GM12878 (cell line): ENCODE measurements around the gene NCKAP5. TPM values are rescaled to one million over a fixed set of nuclear protein-coding genes. Genes with fewer than 3 reads are reported as not detected.

Source experiments
- ASH2L ChIP-seq: fragments of 300-600, 200-600 bp; sonication (generic); IDR thresholded peaks from 2 replicates; pipeline ENCODE4 v1.6.1; 2017; ENCODE audit warnings: low read depth, mild to moderate bottlenecking, borderline replicate concordance
- BMI1 ChIP-seq: fragments of 450-650 bp; IDR thresholded peaks from 2 replicates; pipeline ENCODE4 v1.6.1; 2016; ENCODE audit warnings: mild to moderate bottlenecking, moderate library complexity, borderline replicate concordance
- FOS ChIP-seq: IDR thresholded peaks from 3 replicates; pipeline ENCODE4 v1.6.1; 2011; ENCODE audit warnings: borderline replicate concordance; ENCODE audit not compliant: insufficient read length; ENCODE audit errors: extremely low read depth
- HDAC6 ChIP-seq: fragments of 200-600 bp; sonication (generic); IDR thresholded peaks from one replicate; pipeline ENCODE4 v1.8.0; 2017; ENCODE audit warnings: antibody characterized with exemption; ENCODE audit not compliant: unreplicated experiment
- MYC ChIP-seq: IDR thresholded peaks from 2 replicates; pipeline ENCODE4 v1.6.1; 2011; ENCODE audit warnings: mild to moderate bottlenecking, low read length, moderate library complexity, inconsistent platforms; ENCODE audit not compliant: insufficient read depth, insufficient replicate concordance, insufficient read length, severe bottlenecking
- SREBF2 ChIP-seq: IDR thresholded peaks from 2 replicates; pipeline ENCODE4 v1.6.1; 2012; ENCODE audit warnings: mild to moderate bottlenecking, low read length
- TCF12 ChIP-seq: IDR thresholded peaks from 2 replicates; pipeline ENCODE4 v1.6.1; 2011; ENCODE audit warnings: low read depth, mild to moderate bottlenecking, low read length
- polyA plus RNA-seq, 11 experiments: library from polyadenylated mRNA; depleted of rRNA in 4 of 11; unstranded in 6 of 11; stranded (reverse) in 5 of 11; fragments of >200 nt; fragmentation: Nextera tagmentation in 4 of 11; fragmentation: Illumina TruSeq in 1 of 11; extraction: Ambion mirVana in 4 of 11; extraction: Trizol in 1 of 11; gene quantifications; 1 replicate in 1 of 11; 2 replicates in 10 of 11; pipeline versions ENCODE4 v1.2.1 to v1.2.3, GENCODE V29; 2011 to 2016; ENCODE audit warnings: inconsistent platforms in 2 of 11, missing spikeins in 2 of 11, low read depth in 1 of 11
- total RNA-seq, 4 experiments: library from RNA; depleted of rRNA in 3 of 4; stranded (reverse); fragments of >200 nt in 3 of 4; fragmentation: Illumina TruSeq in 1 of 4; extraction: Trizol in 1 of 4; gene quantifications; 2 replicates each; pipeline versions ENCODE4 v1.2.1 to v1.2.3, GENCODE V29; 2013 to 2021
- TF ChIP-seq, protein P1 (sequence below): fragments of 450-650 bp; formaldehyde crosslinking; IDR thresholded peaks from 2 replicates; pipeline ENCODE4 v1.5.0; 2022; ENCODE audit warnings: mild to moderate bottlenecking, missing genetic modification characterization
- TF ChIP-seq, protein P2 (sequence below): fragments of 450-650 bp; IDR thresholded peaks from 2 replicates; pipeline ENCODE4 v1.6.1; 2018; ENCODE audit warnings: borderline replicate concordance, mild to moderate bottlenecking; ENCODE audit not compliant: partially characterized antibody
- TF ChIP-seq, protein P3 (sequence below): fragments of 450-650 bp; IDR thresholded peaks from 2 replicates; pipeline ENCODE4 v1.6.1; 2017; ENCODE audit warnings: mild to moderate bottlenecking, moderate library complexity
- TF ChIP-seq, protein P4 (sequence below): fragments of 450-650 bp; IDR thresholded peaks from 2 replicates; pipeline ENCODE4 v1.6.1; 2016; ENCODE audit warnings: mild to moderate bottlenecking
- TF ChIP-seq, protein P5 (sequence below): IDR thresholded peaks from 2 replicates; pipeline ENCODE4 v1.6.1; 2012; ENCODE audit warnings: low read depth, low read length, improper control_type of control experiment

The NCKAP5 gene
- total and polyA plus RNA-seq, 10 of the 15 experiments (the other 5 are each of a cell fraction or from before 2014, with no cell fraction given): 0.06 to 0.44 (median 0.16) TPM

DNA sequence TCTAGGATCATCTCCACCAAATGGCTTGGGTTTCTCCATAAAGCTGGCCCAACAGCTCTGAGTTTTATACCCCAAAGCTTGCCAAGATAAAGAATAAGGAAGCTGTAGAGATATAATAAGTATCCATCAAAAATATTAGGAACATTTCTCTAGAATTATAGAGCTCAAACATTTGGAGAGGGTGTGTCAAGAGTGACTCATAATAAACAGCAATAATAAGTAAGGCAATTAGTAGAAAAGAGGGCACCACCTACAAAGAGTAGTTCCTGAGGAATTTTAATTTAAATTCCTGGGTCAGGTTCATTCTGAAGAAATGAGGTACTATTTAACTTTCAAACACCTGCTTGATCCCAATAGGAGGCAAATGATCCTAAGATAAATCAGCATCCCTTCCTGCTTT, 41.4 kb upstream of the NCKAP5 start (continued):
- TF ChIP-seq, protein P1, sequence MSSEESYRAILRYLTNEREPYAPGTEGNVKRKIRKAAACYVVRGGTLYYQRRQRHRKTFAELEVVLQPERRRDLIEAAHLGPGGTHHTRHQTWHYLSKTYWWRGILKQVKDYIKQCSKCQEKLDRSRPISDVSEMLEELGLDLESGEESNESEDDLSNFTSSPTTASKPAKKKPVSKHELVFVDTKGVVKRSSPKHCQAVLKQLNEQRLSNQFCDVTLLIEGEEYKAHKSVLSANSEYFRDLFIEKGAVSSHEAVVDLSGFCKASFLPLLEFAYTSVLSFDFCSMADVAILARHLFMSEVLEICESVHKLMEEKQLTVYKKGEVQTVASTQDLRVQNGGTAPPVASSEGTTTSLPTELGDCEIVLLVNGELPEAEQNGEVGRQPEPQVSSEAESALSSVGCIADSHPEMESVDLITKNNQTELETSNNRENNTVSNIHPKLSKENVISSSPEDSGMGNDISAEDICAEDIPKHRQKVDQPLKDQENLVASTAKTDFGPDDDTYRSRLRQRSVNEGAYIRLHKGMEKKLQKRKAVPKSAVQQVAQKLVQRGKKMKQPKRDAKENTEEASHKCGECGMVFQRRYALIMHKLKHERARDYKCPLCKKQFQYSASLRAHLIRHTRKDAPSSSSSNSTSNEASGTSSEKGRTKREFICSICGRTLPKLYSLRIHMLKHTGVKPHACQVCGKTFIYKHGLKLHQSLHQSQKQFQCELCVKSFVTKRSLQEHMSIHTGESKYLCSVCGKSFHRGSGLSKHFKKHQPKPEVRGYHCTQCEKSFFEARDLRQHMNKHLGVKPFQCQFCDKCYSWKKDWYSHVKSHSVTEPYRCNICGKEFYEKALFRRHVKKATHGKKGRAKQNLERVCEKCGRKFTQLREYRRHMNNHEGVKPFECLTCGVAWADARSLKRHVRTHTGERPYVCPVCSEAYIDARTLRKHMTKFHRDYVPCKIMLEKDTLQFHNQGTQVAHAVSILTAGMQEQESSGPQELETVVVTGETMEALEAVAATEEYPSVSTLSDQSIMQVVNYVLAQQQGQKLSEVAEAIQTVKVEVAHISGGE (CRISPR knock-in tag): no peak
- TF ChIP-seq HDAC6: no peak
- no peak for TF ChIP-seq SREBF2
- TF ChIP-seq, protein P2, sequence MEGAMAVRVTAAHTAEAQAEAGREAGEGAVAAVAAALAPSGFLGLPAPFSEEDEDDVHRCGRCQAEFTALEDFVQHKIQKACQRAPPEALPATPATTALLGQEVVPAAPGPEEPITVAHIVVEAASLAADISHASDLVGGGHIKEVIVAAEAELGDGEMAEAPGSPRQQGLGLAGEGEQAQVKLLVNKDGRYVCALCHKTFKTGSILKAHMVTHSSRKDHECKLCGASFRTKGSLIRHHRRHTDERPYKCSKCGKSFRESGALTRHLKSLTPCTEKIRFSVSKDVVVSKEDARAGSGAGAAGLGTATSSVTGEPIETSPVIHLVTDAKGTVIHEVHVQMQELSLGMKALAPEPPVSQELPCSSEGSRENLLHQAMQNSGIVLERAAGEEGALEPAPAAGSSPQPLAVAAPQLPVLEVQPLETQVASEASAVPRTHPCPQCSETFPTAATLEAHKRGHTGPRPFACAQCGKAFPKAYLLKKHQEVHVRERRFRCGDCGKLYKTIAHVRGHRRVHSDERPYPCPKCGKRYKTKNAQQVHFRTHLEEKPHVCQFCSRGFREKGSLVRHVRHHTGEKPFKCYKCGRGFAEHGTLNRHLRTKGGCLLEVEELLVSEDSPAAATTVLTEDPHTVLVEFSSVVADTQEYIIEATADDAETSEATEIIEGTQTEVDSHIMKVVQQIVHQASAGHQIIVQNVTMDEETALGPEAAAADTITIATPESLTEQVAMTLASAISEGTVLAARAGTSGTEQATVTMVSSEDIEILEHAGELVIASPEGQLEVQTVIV: no peak
- TF ChIP-seq, protein P3, sequence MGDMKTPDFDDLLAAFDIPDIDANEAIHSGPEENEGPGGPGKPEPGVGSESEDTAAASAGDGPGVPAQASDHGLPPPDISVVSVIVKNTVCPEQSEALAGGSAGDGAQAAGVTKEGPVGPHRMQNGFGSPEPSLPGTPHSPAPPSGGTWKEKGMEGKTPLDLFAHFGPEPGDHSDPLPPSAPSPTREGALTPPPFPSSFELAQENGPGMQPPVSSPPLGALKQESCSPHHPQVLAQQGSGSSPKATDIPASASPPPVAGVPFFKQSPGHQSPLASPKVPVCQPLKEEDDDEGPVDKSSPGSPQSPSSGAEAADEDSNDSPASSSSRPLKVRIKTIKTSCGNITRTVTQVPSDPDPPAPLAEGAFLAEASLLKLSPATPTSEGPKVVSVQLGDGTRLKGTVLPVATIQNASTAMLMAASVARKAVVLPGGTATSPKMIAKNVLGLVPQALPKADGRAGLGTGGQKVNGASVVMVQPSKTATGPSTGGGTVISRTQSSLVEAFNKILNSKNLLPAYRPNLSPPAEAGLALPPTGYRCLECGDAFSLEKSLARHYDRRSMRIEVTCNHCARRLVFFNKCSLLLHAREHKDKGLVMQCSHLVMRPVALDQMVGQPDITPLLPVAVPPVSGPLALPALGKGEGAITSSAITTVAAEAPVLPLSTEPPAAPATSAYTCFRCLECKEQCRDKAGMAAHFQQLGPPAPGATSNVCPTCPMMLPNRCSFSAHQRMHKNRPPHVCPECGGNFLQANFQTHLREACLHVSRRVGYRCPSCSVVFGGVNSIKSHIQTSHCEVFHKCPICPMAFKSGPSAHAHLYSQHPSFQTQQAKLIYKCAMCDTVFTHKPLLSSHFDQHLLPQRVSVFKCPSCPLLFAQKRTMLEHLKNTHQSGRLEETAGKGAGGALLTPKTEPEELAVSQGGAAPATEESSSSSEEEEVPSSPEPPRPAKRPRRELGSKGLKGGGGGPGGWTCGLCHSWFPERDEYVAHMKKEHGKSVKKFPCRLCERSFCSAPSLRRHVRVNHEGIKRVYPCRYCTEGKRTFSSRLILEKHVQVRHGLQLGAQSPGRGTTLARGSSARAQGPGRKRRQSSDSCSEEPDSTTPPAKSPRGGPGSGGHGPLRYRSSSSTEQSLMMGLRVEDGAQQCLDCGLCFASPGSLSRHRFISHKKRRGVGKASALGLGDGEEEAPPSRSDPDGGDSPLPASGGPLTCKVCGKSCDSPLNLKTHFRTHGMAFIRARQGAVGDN: no peak
- TF ChIP-seq, protein P4, sequence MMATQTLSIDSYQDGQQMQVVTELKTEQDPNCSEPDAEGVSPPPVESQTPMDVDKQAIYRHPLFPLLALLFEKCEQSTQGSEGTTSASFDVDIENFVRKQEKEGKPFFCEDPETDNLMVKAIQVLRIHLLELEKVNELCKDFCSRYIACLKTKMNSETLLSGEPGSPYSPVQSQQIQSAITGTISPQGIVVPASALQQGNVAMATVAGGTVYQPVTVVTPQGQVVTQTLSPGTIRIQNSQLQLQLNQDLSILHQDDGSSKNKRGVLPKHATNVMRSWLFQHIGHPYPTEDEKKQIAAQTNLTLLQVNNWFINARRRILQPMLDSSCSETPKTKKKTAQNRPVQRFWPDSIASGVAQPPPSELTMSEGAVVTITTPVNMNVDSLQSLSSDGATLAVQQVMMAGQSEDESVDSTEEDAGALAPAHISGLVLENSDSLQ: no peak
- no peak for TF ChIP-seq BMI1
- TF ChIP-seq, protein P5, sequence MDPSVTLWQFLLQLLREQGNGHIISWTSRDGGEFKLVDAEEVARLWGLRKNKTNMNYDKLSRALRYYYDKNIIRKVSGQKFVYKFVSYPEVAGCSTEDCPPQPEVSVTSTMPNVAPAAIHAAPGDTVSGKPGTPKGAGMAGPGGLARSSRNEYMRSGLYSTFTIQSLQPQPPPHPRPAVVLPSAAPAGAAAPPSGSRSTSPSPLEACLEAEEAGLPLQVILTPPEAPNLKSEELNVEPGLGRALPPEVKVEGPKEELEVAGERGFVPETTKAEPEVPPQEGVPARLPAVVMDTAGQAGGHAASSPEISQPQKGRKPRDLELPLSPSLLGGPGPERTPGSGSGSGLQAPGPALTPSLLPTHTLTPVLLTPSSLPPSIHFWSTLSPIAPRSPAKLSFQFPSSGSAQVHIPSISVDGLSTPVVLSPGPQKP: no peak
- TF ChIP-seq ASH2L: no peak
- no peak for TF ChIP-seq TCF12
- no peak for TF ChIP-seq MYC
- TF ChIP-seq FOS: no peak
